HG02623 (cell line): ENCODE results near the gene ACO2.

ENCODE experiments used
- ATAC-seq: cut with Tn5 transposase; IDR thresholded peaks from one replicate; pipeline ENCODE4 v1.9.1; 2021; ENCODE audit warnings: moderate library complexity; ENCODE audit not compliant: unreplicated experiment

Gene ACO2

GRCh38 chr22:41487037-41487935 lies 18.4 kb downstream of the ACO2 start:
- no peak for ATAC-seq

- ATAC-seq: no peak
These were observed 19.2 kb downstream of the ACO2 start for GRCh38 chr22:41488076-41488475.

- no peak for ATAC-seq
These were observed 19.9 kb downstream of the ACO2 start for GRCh38 chr22:41488596-41489385.

GRCh38 chr22:41491374-41492100 lies 22.6 kb downstream of the ACO2 start:
- ATAC-seq: no peak

GRCh38 chr22:41498303-41498835 lies 29.5 kb downstream of the ACO2 start:
- no peak for ATAC-seq

- no peak for ATAC-seq
These were observed 30.8 kb downstream of the ACO2 start for GRCh38 chr22:41499624-41500280.

- ATAC-seq: no peak
These were observed 31.4 kb downstream of the ACO2 start for GRCh38 chr22:41500303-41500702.

GRCh38 chr22:41501209-41501608 lies 32.3 kb downstream of the ACO2 start:
- ATAC-seq: no peak

- ATAC-seq: no peak
These were observed 35.5 kb downstream of the ACO2 start for GRCh38 chr22:41504397-41504796.

GRCh38 chr22:41504816-41505215 lies 35.9 kb downstream of the ACO2 start:
- no peak for ATAC-seq

GRCh38 chr22:41505511-41506220 lies 36.7 kb downstream of the ACO2 start:
- ATAC-seq: no peak

GRCh38 chr22:41507330-41508063 lies 38.6 kb downstream of the ACO2 start:
- ATAC-seq: no peak

GRCh38 chr22:41508770-41509170 lies 39.9 kb downstream of the ACO2 start:
- ATAC-seq: no peak

GRCh38 chr22:41511521-41511968 lies 42.6 kb downstream of the ACO2 start:
- ATAC-seq: no peak

GRCh38 chr22:41512421-41513194 lies 43.7 kb downstream of the ACO2 start:
- ATAC-seq: no peak

GRCh38 chr22:41513391-41513790 lies 44.5 kb downstream of the ACO2 start:
- no peak for ATAC-seq

GRCh38 chr22:41516462-41516861 lies 47.5 kb downstream of the ACO2 start:
- ATAC-seq: no peak
